ENCODE measurements around the gene CCL20.
"Not testable (repeated sequence)": the region's sequence is repeated elsewhere in the genome, so short reads cannot be mapped to it uniquely, and the experiment has no call there.

Gene CCL20

GRCh38 chr2:227818675-227819397 lies 5.2 kb downstream of the CCL20 start:
- Mint-ChIP-seq H3K4me1 (no peaks in the 10 kb centered on the region), H3K27ac (no peak overlapping the region), H3K27me3 (peaks cover 20% of the 10 kb centered on the region), H3K9me3 (peaks cover 3% of the 10 kb centered on the region), H3K4me3 (no peak overlapping the region), H3K36me3 (no peaks in the 10 kb centered on the region)
- ATAC-seq: no peak

GRCh38 chr2:227819398-227819697 lies 5.7 kb downstream of the CCL20 start:
- no peaks in the 10 kb centered on the region for H3K4me1 Mint-ChIP-seq
- H3K27me3 Mint-ChIP-seq: peaks cover 16% of the 10 kb centered on the region
- ATAC-seq: no peak
- H3K27ac Mint-ChIP-seq: no peak overlapping the region
- peaks cover 3% of the 10 kb centered on the region for H3K9me3 Mint-ChIP-seq
- H3K4me3 Mint-ChIP-seq: no peak overlapping the region
- H3K36me3 Mint-ChIP-seq: no peaks in the 10 kb centered on the region

GRCh38 chr2:227821043-227821942 lies 7.7 kb downstream of the CCL20 start:
- Mint-ChIP-seq H3K27ac (no peak overlapping the region), H3K27me3 (peaks cover 19% of the 10 kb centered on the region), H3K4me1 (no peaks in the 10 kb centered on the region), H3K9me3 (peaks cover 3% of the 10 kb centered on the region), H3K4me3 (no peak overlapping the region), H3K36me3 (no peaks in the 10 kb centered on the region)
- no peak for ATAC-seq

GRCh38 chr2:227822416-227823003 lies 8.9 kb downstream of the CCL20 start:
- Mint-ChIP-seq H3K27me3 (peaks cover 28% of the 10 kb centered on the region), H3K9me3 (peaks cover 3% of the 10 kb centered on the region), H3K4me1 (no peaks in the 10 kb centered on the region), H3K27ac (no peak overlapping the region), H3K4me3 (no peak overlapping the region), H3K36me3 (no peaks in the 10 kb centered on the region)
- no peak for ATAC-seq

GRCh38 chr2:227823922-227824321 lies 10.3 kb downstream of the CCL20 start:
- no peak overlapping the region for H3K27ac Mint-ChIP-seq

GRCh38 chr2:227824711-227825110 lies 11.1 kb downstream of the CCL20 start:
- Mint-ChIP-seq H3K4me1 (no peaks in the 10 kb centered on the region), H3K36me3 (no peaks in the 10 kb centered on the region), H3K9me3 (peaks cover 3% of the 10 kb centered on the region), H3K4me3 (no peak overlapping the region), H3K27me3 (peaks cover 28% of the 10 kb centered on the region), H3K27ac (no peak overlapping the region)
- ATAC-seq: no peak

More at GRCh38 chr2:227823922-227824321, 10.3 kb downstream of the CCL20 start:
- Mint-ChIP-seq H3K36me3 (no peaks in the 10 kb centered on the region), H3K9me3 (peaks cover 3% of the 10 kb centered on the region), H3K4me3 (no peak overlapping the region), H3K4me1 (no peaks in the 10 kb centered on the region), H3K27me3 (peaks cover 28% of the 10 kb centered on the region)
- ATAC-seq: no peak

GRCh38 chr2:227826019-227826521 lies 12.4 kb downstream of the CCL20 start:
- Mint-ChIP-seq H3K9me3 (no peaks in the 10 kb centered on the region), H3K27me3 (peaks cover 19% of the 10 kb centered on the region), H3K4me1 (no peaks in the 10 kb centered on the region), H3K4me3 (no peak overlapping the region), H3K36me3 (no peaks in the 10 kb centered on the region), H3K27ac (no peak overlapping the region)
- no peak for ATAC-seq

- H3K4me1 Mint-ChIP-seq: no peaks in the 10 kb centered on the region
- ATAC-seq: no peak
- H3K4me3 Mint-ChIP-seq: no peak overlapping the region
- no peaks in the 10 kb centered on the region for H3K9me3 Mint-ChIP-seq
- H3K27ac Mint-ChIP-seq: no peak overlapping the region
- H3K27me3 Mint-ChIP-seq: peaks cover 15% of the 10 kb centered on the region
- no peaks in the 10 kb centered on the region for H3K36me3 Mint-ChIP-seq
These were observed 12.9 kb downstream of the CCL20 start for GRCh38 chr2:227826563-227826962.

- no peak overlapping the region for H3K4me3 Mint-ChIP-seq
- no peaks in the 10 kb centered on the region for H3K36me3 Mint-ChIP-seq
- ATAC-seq: no peak
- H3K9me3 Mint-ChIP-seq: no peaks in the 10 kb centered on the region
- H3K27ac Mint-ChIP-seq: no peak overlapping the region
- no peaks in the 10 kb centered on the region for H3K4me1 Mint-ChIP-seq
- H3K27me3 Mint-ChIP-seq: peaks cover 12% of the 10 kb centered on the region
These were observed 13.5 kb downstream of the CCL20 start for GRCh38 chr2:227827143-227827542.

GRCh38 chr2:227828477-227828912 lies 14.9 kb downstream of the CCL20 start:
- H3K4me1 Mint-ChIP-seq: no peaks in the 10 kb centered on the region
- no peaks in the 10 kb centered on the region for H3K9me3 Mint-ChIP-seq
- H3K4me3 Mint-ChIP-seq: no peak overlapping the region
- H3K27me3 Mint-ChIP-seq: peaks cover 12% of the 10 kb centered on the region
- no peak overlapping the region for H3K27ac Mint-ChIP-seq
- no peak for ATAC-seq
- no peaks in the 10 kb centered on the region for H3K36me3 Mint-ChIP-seq

- Mint-ChIP-seq H3K9me3 (no peaks in the 10 kb centered on the region), H3K27me3 (peaks cover 12% of the 10 kb centered on the region), H3K4me1 (no peaks in the 10 kb centered on the region), H3K4me3 (no peak overlapping the region), H3K27ac (no peak overlapping the region), H3K36me3 (no peaks in the 10 kb centered on the region)
- ATAC-seq: no peak
These were observed 15.7 kb downstream of the CCL20 start for GRCh38 chr2:227829337-227829736.

- Mint-ChIP-seq H3K9me3 (no peaks in the 10 kb centered on the region), H3K36me3 (no peaks in the 10 kb centered on the region), H3K4me1 (no peaks in the 10 kb centered on the region), H3K27ac (no peak overlapping the region), H3K27me3 (no peaks in the 10 kb centered on the region), H3K4me3 (no peak overlapping the region)
- ATAC-seq: no peak
These were observed 20.8 kb downstream of the CCL20 start for GRCh38 chr2:227834423-227834822.

- Mint-ChIP-seq H3K9me3 (no peaks in the 10 kb centered on the region), H3K36me3 (no peaks in the 10 kb centered on the region), H3K4me3 (no peak overlapping the region), H3K27me3 (peaks cover 3% of the 10 kb centered on the region), H3K4me1 (no peaks in the 10 kb centered on the region), H3K27ac (no peak overlapping the region)
- ATAC-seq: no peak
These were observed 21.4 kb downstream of the CCL20 start for GRCh38 chr2:227834916-227835650.

- H3K4me3 Mint-ChIP-seq, H3K4me1 Mint-ChIP-seq, ATAC-seq, H3K9me3 Mint-ChIP-seq, H3K27me3 Mint-ChIP-seq, H3K36me3 Mint-ChIP-seq, H3K27ac Mint-ChIP-seq: not testable (repeated sequence)
These were observed 25.9 kb downstream of the CCL20 start for GRCh38 chr2:227839339-227840129.
